HG02678 (cell line): Measurements from ENCODE around the gene TMEM145.

Experiments used
- ATAC-seq: cut with Tn5 transposase; IDR thresholded peaks from one replicate; pipeline ENCODE4 v1.9.1; 2021; ENCODE audit warnings: mild to moderate bottlenecking, moderate library complexity; ENCODE audit not compliant: unreplicated experiment

Gene TMEM145

GRCh38 chr19:42277821-42278451, 35.2 kb upstream of the TMEM145 start:
- no peak for ATAC-seq

GRCh38 chr19:42278452-42279154, 34.5 kb upstream of the TMEM145 start:
- no peak for ATAC-seq

- no peak for ATAC-seq
Measured at GRCh38 chr19:42279155-42279901, 33.8 kb upstream of the TMEM145 start.

GRCh38 chr19:42279902-42280814, 33.0 kb upstream of the TMEM145 start:
- peak; percentile 36 for ATAC-seq

- no peak for ATAC-seq
Measured at GRCh38 chr19:42280815-42281145, 32.3 kb upstream of the TMEM145 start.

- ATAC-seq = no peak
Measured at GRCh38 chr19:42281146-42281826, 31.8 kb upstream of the TMEM145 start.

- no peak for ATAC-seq
Measured at GRCh38 chr19:42281827-42282762, 31.0 kb upstream of the TMEM145 start.

- no peak for ATAC-seq
Measured at GRCh38 chr19:42282819-42283187, 30.3 kb upstream of the TMEM145 start.

GRCh38 chr19:42283188-42284065, 29.7 kb upstream of the TMEM145 start:
- peak; percentile 48 for ATAC-seq

GRCh38 chr19:42284066-42284501, 29.0 kb upstream of the TMEM145 start:
- ATAC-seq = peak; percentile 35

- no peak for ATAC-seq
Measured at GRCh38 chr19:42284591-42285341, 28.3 kb upstream of the TMEM145 start.

- ATAC-seq = no peak
Measured at GRCh38 chr19:42285541-42285941, 27.6 kb upstream of the TMEM145 start.

GRCh38 chr19:42285988-42286348, 27.1 kb upstream of the TMEM145 start:
- ATAC-seq = no peak

GRCh38 chr19:42286349-42287016, 26.6 kb upstream of the TMEM145 start:
- ATAC-seq = no peak

- no peak for ATAC-seq
Measured at GRCh38 chr19:42287017-42287826, 25.9 kb upstream of the TMEM145 start.

GRCh38 chr19:42287827-42288107, 25.3 kb upstream of the TMEM145 start:
- no peak for ATAC-seq

GRCh38 chr19:42288387-42288786, 24.7 kb upstream of the TMEM145 start:
- ATAC-seq = no peak
